Measurements from ENCODE around the gene RPL37A.

RPL37A gene

GRCh38 chr2:216546241-216546640 lies 47.6 kb downstream of the RPL37A start:
- DNase-seq (ENCODE audit: low read depth in 3 of 3, low spot score in 1 of 3): no peak

DNA sequence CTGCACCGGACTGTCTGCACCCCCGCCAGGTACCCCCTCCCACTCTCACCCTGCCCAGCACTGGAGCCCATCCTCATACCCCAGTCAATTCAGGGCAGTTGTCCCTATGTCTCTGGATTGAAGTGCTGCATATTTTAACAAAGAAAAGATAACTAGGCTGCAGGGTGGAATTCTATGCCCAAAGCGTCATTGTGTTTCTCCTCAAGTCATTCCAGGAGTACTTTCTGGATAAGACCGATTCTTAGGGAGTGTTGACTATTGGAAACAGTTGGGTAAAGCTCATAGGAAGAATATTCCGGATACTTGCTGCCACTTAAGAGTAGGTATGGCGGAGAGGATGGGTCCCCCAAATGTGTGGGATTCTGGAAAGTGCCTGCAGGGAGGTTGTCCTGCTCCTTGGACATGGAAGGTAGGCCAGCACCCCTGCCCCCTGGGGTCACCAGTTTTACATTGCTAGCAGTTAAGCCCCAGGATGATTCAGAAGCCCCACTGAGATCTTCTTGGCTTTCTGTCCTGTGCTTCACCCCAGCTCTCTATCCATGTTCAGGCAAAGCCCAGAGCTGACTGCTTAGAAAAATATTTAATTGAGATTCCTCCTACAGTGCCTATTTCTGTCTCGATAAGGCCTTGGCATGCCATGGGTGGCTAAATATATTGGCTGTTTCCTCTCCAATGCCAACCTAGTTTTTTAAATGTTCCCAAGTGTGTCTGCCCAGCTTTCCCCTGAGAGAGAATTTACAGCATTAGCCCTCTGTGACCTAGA lies 48.2 kb downstream of the RPL37A start:
- no peak for DNase-seq (ENCODE audit: low read depth in 3 of 3, low spot score in 1 of 3)

DNA sequence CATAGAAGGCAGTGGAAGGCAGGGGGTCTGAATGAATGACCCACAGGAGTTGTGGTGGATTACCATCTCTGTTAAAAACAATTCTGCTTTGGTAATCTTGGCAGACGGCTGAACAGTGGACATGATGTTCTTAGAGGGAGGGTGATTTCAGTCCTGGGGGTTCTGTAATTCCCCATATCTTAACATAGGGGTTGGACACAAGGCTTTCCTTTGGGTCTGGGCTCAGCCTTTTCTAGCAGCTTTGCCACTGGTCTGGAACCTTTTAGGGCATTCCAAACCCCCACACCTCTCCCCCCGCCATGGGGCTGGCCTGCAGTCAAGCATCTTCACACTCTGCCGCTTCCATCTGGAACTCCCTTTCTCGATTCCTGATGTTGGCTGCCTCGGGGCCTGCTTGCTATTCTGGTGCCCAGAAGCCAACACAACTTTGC lies 50.3 kb downstream of the RPL37A start:
- DNase-seq (ENCODE audit: low read depth in 3 of 3, low spot score in 1 of 3): no peak

DNA sequence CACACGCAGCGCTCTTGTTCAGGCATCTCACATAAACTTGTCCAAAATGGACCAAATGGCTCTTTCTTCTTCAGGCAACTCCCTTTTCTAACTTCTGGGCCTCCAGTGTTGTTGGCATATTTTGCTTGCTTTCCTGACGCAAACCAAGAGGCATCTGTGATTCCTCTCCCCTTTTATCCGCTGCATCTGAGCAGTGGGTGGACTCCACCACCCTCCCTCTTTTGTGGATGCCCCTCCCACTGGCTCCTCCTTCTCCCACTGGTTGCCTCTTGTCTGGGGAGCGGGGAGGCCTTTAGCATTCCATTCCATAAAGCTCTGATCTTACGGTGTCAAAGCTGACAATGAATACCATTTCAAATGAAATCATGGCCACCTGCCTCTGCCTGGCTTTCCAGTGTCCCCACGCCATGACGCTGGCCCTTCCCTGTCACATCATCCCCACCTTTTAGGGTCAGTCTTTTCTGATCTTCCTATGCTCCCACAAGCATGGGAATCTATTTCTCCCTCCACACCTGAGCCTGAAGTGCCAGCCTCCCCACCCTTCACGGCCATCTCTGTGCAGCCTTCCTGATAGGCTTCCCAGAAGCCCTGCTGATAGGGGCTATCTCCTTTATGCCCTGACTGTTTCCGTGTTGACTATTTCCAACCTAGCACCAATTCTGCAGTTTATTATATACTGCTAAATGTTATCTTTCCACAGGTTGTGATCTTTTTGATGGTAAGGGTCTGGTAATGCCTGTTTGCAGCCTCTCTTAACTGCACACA lies 51.5 kb downstream of the RPL37A start:
- DNase-seq (ENCODE audit: low read depth in 3 of 3, low spot score in 1 of 3): no peak

DNA sequence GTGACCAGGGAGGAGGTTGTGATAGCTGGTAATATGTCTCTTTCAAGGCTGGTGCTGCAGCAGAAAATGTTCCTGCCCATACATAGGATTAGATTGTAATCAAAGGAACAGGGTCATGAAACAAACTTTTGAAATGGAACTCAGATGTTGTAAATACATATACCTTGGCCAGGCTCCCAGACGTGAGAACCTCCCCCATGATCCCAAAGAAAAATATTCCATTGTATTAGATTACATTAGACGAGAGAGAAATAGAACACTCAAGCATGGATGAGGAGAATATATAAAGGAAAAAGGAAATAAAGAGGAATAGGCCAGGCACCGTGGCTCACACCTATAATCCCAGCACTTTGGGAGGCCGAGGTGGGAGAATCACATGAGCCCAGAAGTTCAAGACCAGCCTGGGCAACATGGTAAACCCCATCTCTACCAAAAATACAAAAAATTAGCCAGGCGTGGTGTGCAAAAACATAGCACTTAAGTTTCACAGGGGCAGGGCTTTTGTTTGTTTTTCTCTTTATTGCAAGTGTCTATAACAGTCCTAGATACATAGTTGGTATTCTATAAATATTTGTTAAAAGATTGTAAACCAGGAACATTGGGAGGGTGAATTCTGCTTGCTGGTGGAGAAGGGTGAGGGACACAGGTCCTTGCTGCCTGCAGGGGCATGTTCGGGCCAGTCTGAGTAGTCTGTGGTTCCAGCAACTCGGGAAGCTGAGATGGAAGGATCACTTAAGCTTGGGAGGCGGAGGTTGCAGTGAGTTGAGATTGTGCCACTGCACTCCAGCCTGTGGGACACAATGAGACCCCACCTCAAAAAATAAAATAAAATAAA lies 52.8 kb downstream of the RPL37A start:
- no peak for DNase-seq (ENCODE audit: low read depth in 3 of 3, low spot score in 1 of 3)

DNA sequence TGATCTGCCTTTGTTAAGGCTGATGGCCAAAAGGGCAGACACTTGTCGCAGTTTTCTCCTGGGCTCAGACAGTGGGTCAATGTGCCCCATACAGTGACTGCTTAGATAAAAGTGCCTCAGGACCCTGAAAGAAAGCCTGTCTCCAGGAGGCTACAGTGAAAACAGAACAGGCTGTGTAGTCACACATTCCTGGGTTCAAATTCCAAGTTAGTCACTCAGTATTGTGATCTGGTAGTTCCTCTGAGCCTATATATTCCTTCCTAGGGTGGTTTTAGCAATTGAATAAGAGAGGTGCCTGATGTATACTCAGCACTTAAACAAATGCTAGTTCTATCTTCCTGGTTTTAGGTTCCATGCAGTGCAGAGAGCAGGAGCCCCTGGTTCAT lies 54.4 kb downstream of the RPL37A start:
- no peak for DNase-seq (ENCODE audit: low read depth in 3 of 3, low spot score in 1 of 3)
